HG03460 (cell line): ENCODE measurements around the gene STIM1.
"Not testable (repeated sequence)": the region's sequence is repeated elsewhere in the genome, so short reads cannot be mapped to it uniquely, and the experiment has no call there.

Experiments used
- ATAC-seq: cut with Tn5 transposase; IDR thresholded peaks from one replicate; pipeline ENCODE4 v1.9.1; 2021; ENCODE audit not compliant: unreplicated experiment

Gene STIM1

DNA sequence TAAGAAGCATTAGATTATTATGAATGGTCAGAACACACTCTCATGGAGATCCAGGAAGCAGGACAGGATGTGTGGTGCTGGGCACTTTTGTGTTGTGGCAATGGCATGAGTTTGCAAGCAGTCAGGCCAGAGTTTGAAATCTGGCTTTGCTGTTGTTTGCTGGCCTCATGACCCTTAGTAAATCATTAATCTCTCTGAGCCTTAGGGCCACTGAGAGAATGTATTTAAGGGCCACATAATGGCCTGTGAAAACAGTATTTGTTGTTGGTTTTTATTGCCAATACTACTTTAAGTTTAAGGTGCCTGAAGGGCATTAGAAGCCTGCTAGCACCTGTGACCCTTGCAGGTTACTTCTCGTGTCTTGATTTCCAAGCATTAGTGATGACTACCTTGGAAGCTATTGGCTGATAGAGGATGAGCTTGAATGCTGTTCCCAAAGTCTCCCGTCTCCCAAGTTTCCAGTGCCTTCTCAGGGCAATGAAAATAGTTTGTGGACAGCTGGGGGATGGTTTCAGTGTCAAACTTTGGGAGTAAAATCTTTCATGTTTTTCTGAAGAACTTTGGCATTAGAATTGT is 24.6 kb downstream of the STIM1 start:
- peak; percentile 42 for ATAC-seq

DNA sequence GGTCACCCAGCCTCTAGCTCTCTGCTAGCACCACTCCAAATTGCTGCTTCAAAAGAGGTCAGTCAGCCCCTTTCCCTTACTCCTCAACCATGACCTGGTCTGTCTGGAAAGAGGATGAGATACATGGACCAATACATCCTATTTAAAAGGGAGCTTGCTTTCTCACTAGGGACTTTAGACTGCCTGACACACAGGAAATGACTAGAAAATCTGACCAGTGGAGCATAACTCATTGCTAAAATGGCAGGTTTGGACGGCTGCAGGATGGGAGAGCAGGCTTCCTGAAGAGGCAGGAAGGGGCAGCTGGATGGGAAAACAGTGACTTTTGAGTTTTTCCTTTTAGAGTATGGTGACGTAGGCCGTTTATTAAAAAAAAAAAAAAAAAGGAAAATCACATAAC is 25.3 kb downstream of the STIM1 start:
- no peak for ATAC-seq

DNA sequence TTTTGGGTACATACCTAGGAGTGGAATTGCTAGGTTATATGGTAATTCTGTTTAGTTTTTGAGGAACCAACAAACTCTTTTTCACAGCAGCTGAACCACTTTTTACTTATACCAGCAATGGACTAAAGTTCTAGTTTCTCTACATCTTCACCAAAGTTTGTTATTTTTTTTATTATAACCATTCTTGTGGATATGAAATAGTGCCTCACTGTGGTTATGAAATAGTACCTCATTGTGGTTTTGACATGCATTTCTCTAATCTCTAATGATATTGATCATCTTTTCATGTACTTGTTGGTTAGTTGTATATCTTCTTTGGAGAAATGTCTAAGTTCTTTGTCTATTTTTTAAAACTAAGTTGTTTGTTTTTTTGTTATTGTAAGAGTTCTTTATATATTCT is 27.2 kb downstream of the STIM1 start:
- ATAC-seq: no peak

DNA sequence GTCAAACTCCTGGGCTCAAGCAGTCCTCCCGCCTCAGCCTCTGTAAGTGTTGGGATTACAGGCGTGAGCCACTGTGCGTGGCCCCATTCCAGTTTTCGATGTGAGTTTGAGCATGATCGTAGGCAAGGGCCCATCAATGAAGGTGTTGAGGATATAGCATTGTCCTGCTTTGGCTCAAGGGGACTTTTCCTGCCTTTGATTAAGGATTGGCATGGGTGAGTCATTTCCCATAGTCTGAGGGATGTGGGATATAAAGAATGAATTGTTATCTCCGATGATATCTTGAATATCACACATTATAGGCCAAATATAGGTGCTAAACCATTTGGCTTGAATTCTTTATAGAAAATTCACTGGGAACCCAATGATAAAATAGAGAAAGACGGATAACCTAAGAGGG is 30.4 kb downstream of the STIM1 start:
- no peak for ATAC-seq

DNA sequence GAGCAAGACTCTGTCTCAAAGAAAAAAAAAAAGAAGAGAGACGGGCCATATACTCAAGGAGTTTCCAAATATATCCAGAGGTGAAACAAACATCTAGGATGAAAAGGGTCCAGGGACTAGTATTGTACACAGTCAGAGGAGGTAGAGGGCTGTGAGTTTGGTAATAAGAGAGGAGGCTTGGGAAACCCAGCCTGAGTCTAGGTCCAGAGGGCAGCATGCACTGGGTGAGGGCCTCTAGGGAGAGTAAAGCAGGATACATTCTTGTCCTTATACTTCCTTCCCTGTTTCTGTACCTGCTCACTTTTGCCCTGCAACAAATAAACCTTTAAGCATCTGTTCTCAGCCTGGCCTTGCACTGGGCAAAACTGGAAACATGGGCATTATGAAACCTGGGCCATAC is 31.5 kb downstream of the STIM1 start:
- ATAC-seq: no peak

DNA sequence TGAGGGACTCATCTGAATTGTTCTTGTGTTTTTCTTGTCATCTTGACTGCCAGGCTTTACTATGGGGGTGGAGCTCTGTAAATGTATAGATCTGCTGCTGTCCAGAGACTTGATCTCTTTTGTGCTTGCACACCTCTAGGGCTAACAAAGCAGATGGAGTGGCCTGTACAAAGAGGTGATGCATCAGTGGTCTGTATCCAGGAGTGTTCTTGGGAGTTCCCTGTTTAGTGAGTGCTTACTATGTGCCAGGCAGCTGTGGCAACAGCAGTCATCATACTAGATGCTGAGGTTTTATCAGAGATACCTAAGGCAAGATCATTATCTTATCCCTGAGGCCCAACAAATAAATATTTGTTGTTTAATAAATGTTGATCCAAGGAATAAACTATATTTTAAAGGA is 33.4 kb downstream of the STIM1 start:
- ATAC-seq: no peak

DNA sequence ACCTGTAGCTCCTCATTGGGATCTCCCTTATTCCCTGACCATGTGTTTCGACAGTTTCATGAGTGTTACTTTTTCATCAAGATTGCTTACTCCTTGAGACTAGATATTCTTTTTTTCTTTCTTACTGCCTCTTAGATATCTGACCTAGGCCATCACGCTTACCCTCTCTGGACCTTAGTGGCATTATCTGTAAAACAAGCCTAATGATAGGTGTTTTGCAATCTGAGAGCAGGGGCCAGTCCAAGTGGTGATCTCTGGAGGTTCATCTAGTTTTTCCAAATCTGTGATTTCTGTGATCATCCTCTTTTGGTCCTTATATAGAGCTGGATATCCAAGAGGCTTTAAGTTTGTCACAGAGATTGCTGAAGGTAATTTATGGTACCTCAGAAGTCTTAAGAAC is 34.5 kb downstream of the STIM1 start:
- no peak for ATAC-seq

DNA sequence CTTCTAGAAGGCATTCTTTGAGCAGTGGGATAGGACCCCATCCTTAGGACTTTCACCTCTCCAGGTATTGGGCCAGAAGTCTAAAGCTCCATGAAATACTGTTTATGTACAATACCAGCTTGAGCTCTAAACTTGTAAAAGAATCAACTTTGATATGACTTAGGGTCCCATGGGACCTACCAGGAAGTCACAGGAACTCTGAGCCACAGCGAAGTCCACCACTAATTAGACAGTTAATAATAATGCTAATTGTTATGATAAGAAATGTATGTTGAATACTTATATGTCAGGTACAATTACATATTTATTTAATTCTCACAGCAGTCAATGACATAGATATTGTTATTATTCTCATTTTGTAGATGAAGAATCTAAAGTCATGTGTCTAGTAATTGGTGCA is 35.3 kb downstream of the STIM1 start:
- no peak for ATAC-seq

DNA sequence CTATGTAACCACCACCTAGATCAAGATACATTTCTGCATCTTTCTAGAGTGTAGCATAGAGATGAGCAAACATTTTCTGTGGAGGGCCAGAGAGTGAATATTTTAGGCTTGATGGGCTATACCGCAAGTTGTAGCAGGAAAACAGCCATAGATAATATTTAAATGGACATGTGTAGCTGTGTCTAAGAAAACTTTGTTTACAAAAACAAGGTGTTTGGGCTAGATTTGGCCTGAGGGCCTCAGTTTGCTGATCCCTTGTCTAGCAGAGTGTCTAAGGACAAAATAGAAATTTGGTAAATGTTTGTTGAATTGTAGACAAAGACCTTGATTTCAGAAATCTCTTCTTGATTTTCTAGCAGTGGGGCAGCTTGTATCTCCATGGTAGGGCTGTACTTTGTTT is 36.3 kb downstream of the STIM1 start:
- no peak for ATAC-seq

DNA sequence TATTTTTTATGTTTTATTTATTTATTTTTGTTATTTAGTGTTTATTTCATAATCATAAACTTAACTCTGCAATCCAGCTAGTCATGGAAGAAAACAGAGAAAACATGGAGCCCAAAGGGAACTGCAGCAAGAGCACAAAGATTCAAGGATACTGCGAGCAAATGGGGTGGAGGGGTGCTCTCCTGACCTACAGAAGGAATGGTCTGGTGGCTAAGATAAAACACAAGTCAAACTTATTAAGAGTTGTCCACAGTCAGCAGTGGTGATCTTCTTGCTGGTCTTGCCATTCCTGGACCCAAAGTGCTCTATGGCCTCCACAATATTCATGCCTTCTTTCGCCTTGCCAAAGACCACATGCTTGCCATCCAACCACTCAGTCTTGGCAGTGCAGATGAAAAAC is 36.7 kb downstream of the STIM1 start:
- no peak for ATAC-seq

DNA sequence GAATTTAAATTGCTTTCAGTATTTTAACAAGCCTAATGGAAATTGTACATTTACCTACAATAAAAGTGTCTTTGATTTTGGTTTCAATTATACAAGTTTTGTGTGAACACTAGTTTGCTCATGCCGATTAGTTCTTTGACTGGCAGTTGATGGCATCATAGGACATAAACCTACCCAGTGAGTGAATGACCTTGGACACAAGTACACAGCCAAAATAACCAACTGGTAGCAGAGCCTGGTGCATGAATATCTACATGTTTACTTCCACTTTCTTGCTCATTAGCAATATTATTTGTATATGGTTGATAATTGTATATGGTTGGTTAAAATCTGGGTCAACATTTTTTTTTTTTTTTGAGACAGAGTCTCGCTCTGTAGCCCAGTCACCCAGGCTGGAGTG is 37.8 kb downstream of the STIM1 start:
- no peak for ATAC-seq

DNA sequence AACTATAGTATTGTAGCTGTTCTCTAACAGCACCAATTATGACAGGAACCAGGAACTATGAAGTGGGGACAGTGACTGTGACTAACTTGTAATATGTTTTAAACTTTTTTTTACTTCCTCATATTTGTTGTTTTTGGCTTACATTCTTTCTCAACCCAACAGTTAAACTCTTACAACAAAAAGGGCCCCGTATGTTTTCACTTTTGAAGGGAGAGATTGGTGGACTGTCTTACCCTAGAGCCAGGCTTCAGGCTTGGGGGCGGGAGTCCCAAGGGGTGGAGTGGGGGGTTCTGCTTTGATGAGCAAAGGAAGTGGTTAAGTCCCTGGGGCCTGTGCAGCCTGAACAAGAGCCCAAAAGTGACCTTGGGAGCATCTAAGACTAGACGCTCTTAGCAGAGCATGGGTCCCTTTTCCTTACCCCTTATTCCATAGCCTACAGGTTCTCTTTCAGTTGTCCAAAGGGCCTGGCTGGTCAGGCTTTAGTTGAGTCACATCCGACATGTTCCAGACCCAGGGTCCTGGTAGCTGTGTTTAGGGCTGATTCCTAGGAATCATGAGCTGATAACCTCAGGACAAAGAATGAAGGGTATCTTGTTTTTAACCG is 38.8 kb downstream of the STIM1 start:
- peak; percentile 98 for ATAC-seq

DNA sequence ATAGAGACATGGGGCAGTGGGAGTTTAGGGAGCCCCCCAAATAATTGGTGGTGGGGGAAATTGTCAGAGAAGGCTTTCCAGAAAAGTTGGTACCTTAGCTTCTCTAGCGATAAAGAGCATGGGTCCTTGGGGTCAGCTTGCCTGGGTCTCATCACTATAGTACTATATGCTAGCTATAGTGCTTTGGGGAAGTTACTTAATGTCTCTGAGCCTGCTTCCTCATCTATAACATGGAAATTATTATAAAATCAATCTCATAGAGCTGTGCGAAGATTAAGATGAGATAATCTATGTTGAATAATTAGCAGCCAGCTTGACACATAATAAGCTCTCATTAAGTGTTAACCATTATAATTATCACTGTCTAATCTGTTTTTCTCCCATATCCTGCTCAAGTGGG is 41.2 kb downstream of the STIM1 start:
- ATAC-seq: no peak

DNA sequence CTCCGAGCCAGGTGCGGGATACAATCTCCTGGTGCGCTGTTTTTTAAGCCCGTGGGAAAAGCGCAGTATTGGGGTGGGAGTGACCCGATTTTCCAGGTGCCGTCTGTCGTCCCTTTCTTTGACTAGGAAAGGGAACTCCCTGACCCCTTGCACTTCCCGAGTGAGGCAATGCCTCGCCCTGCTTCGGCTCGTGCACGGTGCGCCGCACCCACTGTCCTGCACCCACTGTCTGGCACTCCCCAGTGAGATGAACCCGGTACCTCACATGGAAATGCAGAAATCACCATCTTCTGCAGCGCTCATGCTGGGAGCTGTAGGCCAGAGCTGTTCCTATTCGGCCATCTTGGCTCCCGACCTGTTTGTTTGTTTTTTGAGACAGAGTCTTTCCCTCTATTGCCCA is 44.8 kb downstream of the STIM1 start:
- not testable (repeated sequence) for ATAC-seq

DNA sequence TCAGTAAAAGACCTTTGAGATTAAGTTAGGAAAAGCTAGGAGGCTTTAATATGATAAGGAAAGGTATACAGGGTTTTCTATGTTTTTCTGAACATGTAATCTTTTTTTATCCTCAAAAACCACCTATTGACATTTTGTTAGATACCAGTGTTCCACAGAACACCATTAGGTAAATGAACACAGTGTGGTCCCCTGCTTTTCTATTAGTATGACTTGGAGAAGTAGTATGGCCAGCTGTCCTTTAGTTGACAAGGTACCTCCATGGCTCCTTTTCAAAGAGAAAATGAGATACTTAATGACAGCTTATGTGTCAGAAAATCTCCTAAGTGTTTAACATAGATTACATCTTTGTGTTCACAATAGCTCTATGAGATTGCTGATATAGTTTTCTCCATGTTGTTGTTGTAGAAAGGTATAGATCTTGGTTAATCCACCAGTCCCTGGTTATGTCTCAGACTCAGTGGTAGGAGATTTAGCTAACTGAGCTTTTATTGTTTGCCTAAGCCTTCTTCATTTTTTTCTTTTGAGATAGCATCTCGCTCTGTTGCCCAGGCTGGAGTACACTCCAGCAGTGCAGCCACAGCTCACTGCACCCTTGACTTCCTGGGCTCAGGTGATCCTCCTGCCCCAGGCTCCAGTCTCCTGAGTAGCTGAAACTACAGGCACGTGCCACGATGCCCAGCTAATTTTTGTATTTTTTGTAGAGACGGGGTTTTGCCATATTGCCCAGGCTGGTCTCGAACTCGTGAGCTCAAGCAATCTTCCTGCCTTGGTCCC is 46.0 kb downstream of the STIM1 start:
- ATAC-seq: no peak

DNA sequence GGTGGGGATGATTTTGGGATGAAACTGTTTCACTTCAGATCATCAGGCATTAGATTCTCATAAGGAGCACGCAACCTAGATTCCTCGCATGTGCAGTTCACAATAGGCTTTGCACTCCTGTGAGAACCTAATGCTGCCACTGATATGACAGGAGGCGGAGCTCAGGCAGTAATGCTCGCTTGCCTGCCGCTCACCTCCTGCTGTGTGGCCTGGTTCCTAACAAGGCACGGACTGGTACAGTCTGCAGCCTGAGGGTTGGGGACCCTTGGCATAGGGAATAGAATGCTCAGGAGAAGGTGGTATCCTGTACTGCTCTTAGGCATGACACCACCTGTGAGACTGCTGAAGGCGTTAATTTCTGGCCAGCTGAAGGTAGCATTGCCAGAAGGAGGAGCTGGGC is 47.0 kb downstream of the STIM1 start:
- no peak for ATAC-seq

DNA sequence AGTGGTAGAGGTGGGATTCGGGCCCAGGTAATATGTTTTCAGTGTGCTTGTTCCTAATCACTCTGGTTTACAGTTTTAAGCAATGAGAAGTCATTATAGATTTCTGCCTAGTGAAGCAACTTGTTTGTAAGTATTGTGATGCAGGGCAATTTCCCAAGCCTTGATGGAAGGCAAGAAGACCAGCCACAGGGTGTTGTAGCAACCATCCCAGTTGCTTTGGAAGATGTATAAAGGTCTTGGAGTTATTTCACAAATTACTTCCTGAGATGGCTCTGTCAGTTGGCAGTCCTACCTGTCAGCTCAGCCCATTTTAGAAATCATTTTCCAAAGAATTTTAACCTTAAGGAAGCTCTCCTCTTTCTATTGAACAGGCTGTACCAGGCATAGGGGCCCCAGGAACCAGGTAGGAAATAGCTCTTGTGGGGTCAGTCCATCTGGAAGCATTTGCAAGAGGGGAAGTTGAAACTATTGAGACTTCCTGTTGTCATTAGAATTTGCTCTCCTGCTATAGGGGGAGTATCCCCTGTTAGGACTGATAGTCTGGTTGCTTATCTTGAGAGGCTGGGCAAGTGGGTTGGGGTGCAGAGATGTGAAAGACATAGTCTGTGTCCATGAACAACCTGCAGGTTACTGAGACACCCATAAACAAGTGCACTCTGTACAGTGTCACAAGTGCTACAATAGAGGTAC is 47.9 kb downstream of the STIM1 start:
- ATAC-seq: no peak

DNA sequence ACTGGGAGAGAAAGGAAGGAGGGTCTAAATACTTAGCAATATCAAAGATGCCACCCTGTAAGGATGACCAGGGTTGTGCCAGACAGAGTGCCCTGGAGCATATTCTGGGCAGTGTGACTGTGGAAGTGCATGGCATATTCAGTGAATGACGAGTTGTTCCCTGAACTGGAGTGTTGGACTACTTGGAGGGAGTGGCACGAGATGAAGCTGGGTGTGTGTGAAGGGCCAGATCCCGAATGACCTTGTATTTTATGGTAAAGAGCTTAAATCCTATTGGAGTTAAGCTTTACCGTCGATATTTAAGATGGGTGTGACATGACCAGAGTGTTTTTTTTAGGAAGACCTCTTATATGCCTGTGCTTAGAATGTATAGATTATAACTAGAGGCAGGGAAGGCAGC is 48.8 kb downstream of the STIM1 start:
- no peak for ATAC-seq

DNA sequence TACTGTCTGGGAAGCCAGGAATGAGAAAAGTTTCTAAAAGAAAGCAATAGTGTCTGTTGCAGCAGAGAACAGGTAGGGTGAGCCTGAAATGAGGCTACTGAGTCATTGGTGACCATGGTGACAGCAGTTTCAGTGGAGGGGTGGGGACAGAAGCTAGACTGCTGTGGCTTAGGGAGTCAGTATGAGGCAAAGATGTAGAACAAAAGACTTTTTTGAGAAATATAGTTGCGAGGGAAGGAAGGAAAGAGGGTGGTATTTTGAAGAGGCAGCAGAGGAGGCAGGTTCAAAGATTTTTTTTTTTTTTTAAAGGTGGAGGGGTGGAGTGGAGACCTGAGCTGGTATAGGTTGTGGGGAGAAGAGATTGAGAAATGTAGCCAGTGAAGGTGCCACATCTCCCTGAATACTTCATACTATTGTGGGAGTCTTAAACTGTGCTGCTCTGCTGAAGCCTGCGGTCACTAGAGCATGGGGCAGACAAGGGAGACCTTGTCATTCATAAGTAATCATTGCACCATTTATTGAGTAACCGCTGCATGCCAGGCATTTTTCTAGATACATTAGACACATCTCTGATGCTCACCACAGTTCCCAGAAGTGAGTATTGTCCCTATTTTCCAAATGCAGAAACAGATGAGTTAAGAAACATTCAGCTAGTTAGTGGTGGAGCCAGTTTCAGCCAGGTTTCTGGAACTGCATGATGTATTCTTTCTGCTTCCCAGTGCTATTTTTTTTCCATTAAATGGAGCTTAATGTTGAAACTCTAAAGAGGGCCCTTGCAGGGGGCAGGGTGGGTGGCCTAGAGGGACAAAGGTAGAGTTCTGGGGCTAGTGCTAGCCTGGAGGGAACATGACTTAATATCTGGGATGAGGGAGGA is 49.9 kb downstream of the STIM1 start:
- peak; percentile 65 for ATAC-seq

DNA sequence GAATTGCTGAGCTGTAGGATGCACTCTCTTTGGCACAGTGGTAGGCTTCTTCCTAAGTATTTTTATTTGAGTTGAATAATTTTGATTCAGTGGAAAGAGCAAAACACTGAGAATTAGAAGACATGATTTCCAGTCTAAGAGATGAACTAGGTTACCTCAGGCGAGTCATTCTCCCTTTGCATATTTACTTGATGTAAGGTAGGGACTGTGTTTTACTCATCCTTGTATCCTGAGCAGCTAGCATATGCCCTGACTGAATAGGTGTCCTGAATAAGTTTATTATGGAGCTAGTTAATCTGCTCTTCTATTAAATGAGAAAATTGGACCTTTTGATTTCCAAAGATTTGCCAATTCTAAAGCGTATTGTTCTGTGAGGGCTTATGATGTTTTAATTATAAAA is 50.7 kb downstream of the STIM1 start:
- ATAC-seq: no peak

DNA sequence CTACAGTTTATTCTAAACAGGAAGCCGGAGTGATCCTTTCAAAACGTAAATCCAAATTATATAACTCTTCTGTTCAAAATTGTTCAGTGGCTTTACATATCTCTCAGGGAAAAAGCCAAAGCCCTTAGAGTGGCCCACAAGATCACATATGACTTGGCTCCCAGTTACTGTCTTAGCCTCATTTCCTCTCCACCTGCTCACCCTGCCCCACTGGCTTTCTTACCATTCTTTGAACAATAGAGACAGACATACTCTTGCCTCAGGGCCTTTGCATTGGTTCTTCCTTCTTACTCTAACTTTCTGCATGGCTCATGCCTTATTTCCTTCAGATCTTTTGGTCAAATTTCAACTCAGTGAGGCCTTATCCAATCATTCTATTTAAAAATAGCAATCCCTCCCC is 52.1 kb downstream of the STIM1 start:
- no peak for ATAC-seq
